HCT116 (cell line): ENCODE data around the gene NUCB1.

Experiments used
- CBX3 ChIP-seq: IDR thresholded peaks from 2 replicates; pipeline ENCODE4 v1.6.1; 2012; ENCODE audit warnings: low read depth
- EZH2 ChIP-seq: fragments of 200-600 bp; sonication (generic); IDR thresholded peaks from 2 replicates; pipeline ENCODE4 v1.6.1; 2017; ENCODE audit warnings: antibody characterized with exemption, mixed run types
- POLR2A ChIP-seq: IDR thresholded peaks from 2 replicates; pipeline ENCODE4 v1.7.0; 2011; ENCODE audit warnings: borderline replicate concordance; ENCODE audit not compliant: insufficient read depth, insufficient read length; ENCODE audit errors: extremely low read depth
- POLR2AphosphoS5 ChIP-seq: IDR thresholded peaks from 2 replicates; pipeline ENCODE4 v1.6.1; 2011; ENCODE audit warnings: mild to moderate bottlenecking, low read depth, low read length, moderate library complexity
- SIN3A ChIP-seq: IDR thresholded peaks from 2 replicates; pipeline ENCODE4 v1.6.1; 2012; ENCODE audit warnings: low read depth
- SRF ChIP-seq: IDR thresholded peaks from 2 replicates; pipeline ENCODE4 v1.6.1; 2012; ENCODE audit warnings: low read depth
- TF ChIP-seq, protein P1 (sequence below), 3 experiments: fragments of 200-600 bp in 1 of 3; sonication (generic) in 1 of 3; IDR thresholded peaks in 2 of 3; conservative IDR thresholded peaks in 1 of 3; 2 replicates each; pipeline ENCODE4 v1.5.1; 2012 to 2017; ENCODE audit warnings: low read depth in 2 of 3, low read length in 2 of 3, antibody characterized with exemption in 1 of 3, borderline replicate concordance in 1 of 3, control low read depth in 1 of 3, mild to moderate bottlenecking in 1 of 3, mixed read lengths in 1 of 3, mixed run types in 1 of 3, moderate library complexity in 1 of 3; ENCODE audit not compliant: insufficient read depth in 1 of 3
- TF ChIP-seq, protein P2 (sequence below): IDR thresholded peaks from 2 replicates; pipeline ENCODE4 v1.6.1; 2012
- TF ChIP-seq, protein P3 (sequence below): IDR thresholded peaks from 2 replicates; pipeline ENCODE4 v1.6.1; 2012; ENCODE audit warnings: low read depth
- TF ChIP-seq, protein P4 (sequence below): IDR thresholded peaks from 2 replicates; pipeline ENCODE4 v1.6.1; 2012

DNA sequence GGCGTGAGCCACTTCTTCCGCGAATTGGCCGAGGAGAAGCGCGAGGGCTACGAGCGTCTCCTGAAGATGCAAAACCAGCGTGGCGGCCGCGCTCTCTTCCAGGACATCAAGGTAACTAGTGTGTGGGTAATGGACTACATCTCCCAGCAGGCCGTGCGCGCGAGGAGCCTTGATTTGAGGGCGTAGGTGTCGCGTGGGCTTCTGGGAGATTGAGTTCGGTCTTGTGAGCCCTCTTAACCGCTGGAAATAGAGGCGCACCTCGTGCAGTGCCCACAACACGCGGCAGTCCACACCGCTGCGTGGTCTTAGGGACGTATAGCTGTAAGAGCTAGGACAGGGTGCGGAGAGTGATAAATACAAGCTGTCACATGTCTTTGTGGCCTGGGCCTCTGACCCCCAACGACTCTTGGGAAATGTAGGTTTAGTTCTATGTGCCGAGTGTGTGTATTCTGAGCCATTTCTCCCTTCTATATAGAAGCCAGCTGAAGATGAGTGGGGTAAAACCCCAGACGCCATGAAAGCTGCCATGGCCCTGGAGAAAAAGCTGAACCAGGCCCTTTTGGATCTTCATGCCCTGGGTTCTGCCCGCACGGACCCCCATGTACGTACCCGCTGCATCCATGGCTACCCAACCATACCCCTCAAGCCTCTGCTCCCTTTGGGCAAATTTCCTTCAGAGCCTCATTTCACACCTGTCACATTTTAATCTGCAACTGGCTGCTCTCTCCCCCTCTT lies 65.9 kb downstream of the NUCB1 start:
- TF ChIP-seq SRF (no peak), EZH2 (no peak), POLR2AphosphoS5 (no peak; the same call in none of the 2 replicates), SIN3A (no peak), CBX3 (no peak), POLR2A (peak; percentile 6)
- TF ChIP-seq, protein P1, sequence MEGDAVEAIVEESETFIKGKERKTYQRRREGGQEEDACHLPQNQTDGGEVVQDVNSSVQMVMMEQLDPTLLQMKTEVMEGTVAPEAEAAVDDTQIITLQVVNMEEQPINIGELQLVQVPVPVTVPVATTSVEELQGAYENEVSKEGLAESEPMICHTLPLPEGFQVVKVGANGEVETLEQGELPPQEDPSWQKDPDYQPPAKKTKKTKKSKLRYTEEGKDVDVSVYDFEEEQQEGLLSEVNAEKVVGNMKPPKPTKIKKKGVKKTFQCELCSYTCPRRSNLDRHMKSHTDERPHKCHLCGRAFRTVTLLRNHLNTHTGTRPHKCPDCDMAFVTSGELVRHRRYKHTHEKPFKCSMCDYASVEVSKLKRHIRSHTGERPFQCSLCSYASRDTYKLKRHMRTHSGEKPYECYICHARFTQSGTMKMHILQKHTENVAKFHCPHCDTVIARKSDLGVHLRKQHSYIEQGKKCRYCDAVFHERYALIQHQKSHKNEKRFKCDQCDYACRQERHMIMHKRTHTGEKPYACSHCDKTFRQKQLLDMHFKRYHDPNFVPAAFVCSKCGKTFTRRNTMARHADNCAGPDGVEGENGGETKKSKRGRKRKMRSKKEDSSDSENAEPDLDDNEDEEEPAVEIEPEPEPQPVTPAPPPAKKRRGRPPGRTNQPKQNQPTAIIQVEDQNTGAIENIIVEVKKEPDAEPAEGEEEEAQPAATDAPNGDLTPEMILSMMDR (IDR thresholded peaks at IDR 0.05 in 2 of 3, conservative IDR thresholded peaks at IDR 0.05 in 1 of 3; ENCODE audit: borderline replicate concordance in 1 of 3, insufficient read depth in 1 of 3, low read depth in 2 of 3, low read length in 2 of 3), result no peak
- TF ChIP-seq, protein P2, sequence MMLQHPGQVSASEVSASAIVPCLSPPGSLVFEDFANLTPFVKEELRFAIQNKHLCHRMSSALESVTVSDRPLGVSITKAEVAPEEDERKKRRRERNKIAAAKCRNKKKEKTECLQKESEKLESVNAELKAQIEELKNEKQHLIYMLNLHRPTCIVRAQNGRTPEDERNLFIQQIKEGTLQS, result no peak
- TF ChIP-seq, protein P3, sequence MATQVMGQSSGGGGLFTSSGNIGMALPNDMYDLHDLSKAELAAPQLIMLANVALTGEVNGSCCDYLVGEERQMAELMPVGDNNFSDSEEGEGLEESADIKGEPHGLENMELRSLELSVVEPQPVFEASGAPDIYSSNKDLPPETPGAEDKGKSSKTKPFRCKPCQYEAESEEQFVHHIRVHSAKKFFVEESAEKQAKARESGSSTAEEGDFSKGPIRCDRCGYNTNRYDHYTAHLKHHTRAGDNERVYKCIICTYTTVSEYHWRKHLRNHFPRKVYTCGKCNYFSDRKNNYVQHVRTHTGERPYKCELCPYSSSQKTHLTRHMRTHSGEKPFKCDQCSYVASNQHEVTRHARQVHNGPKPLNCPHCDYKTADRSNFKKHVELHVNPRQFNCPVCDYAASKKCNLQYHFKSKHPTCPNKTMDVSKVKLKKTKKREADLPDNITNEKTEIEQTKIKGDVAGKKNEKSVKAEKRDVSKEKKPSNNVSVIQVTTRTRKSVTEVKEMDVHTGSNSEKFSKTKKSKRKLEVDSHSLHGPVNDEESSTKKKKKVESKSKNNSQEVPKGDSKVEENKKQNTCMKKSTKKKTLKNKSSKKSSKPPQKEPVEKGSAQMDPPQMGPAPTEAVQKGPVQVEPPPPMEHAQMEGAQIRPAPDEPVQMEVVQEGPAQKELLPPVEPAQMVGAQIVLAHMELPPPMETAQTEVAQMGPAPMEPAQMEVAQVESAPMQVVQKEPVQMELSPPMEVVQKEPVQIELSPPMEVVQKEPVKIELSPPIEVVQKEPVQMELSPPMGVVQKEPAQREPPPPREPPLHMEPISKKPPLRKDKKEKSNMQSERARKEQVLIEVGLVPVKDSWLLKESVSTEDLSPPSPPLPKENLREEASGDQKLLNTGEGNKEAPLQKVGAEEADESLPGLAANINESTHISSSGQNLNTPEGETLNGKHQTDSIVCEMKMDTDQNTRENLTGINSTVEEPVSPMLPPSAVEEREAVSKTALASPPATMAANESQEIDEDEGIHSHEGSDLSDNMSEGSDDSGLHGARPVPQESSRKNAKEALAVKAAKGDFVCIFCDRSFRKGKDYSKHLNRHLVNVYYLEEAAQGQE, result no peak
- TF ChIP-seq, protein P4, sequence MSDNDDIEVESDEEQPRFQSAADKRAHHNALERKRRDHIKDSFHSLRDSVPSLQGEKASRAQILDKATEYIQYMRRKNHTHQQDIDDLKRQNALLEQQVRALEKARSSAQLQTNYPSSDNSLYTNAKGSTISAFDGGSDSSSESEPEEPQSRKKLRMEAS, result 0 out of 2 replicates have a peak, but pooled peaks have one; percentile 54
